Amygdala (tissue), 56 donors: Measurements from ENCODE around the gene PACSIN2.

Source experiments
- DNase-seq, 56 donors: peaks; one replicate each; lab custom pipeline; 2025; lab: John Stamatoyannopoulos, UW

Gene PACSIN2

DNA sequence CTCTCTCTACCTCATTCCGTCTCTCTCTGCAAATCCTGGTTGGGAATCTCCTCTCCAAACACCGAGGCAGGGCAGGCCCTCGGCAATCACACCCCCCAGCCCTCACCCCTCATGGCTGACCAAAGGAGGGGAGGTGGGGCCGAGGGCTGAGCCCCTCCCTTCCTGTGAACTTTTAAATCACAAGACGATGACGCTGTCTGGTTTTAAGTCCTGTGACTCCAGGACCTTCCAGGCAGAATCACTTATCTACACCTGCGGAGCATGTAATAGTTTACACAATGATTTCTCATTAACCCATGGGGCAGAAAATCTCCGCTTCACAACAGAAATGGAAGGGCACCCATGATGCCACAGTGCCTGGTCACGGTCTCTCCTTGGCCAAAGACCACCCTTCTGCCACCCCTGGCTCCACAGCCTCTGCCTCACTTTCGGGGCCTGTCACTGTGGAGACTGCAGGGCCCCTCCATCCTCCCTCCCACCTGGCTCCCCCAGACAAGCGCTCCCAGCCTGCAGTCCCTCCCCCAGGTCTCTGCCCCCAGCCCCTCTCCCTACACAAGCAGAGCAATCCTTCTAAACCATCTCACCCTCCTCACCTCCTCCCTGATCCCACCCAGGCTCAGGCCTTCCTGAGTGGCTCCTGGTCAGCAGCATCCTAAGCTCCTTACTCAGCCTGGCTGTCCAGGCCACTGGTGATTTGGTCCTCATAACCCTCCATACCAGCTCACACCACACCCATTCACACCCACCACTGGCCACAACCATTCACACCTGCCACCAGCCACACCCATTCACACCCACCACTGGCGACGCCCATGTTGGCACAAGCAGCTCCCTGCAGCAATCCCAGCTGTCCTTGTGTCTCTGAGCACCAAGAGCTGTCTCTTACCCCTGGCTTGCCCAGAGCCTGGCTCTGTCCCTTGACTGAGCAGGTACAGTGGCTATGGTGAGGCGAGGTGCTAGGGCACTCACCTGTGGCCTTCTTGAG, 127.1 kb downstream of the PACSIN2 start:
- no peak for DNase-seq

- no peak for DNase-seq
These were observed 127.8 kb downstream of the PACSIN2 start for GRCh38 chr22:42887120-42887519.

DNA sequence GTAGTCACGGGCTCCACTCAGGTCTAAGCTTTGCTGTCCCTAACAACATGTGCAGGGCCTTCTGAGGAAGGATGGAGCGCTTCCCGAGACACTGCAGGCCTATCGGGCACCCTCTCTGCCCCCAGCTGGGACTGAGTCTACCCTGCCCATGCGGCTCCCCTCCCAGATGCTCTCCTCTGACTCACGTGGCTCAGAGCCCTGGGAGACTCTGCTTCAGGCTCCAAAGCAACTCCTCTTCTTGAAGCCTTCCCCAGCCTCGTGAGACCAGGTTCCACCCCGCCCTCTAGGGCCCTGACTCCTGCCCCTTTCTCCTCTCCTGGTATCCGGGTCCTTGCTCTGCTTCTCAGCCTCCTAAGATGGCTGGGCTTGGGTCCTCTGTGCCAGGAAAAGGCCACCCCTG, 129.5 kb downstream of the PACSIN2 start:
- DNase-seq = no peak

GRCh38 chr22:42884616-42885375, 130.2 kb downstream of the PACSIN2 start:
- DNase-seq = no peak

DNA sequence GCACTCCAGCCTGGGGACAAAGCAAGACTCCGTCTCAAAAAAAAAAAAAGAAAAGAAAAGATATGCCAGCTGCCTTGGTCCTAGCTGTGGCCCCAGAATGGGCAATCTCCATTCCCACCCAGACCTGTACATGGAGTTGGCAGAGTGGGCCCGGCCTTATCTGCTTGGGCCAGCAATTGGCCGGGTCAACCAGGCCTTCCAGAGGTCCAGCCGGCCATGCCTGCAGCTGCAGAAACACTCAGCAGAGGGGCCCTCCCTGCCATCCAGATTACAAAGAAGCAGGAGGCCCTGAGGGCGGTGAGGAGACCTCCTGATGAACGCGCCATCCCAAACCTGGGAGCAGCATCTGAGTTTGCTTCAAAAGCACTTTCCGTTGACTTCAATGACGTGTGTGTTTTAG, 131.0 kb downstream of the PACSIN2 start:
- DNase-seq = no peak

GRCh38 chr22:42883121-42883520, 131.8 kb downstream of the PACSIN2 start:
- DNase-seq = no peak

GRCh38 chr22:42881982-42882656, 132.8 kb downstream of the PACSIN2 start:
- DNase-seq = no peak

- no peak for DNase-seq
These were observed 133.7 kb downstream of the PACSIN2 start for GRCh38 chr22:42881298-42881697.

GRCh38 chr22:42880815-42881214, 134.1 kb downstream of the PACSIN2 start:
- no peak for DNase-seq

DNA sequence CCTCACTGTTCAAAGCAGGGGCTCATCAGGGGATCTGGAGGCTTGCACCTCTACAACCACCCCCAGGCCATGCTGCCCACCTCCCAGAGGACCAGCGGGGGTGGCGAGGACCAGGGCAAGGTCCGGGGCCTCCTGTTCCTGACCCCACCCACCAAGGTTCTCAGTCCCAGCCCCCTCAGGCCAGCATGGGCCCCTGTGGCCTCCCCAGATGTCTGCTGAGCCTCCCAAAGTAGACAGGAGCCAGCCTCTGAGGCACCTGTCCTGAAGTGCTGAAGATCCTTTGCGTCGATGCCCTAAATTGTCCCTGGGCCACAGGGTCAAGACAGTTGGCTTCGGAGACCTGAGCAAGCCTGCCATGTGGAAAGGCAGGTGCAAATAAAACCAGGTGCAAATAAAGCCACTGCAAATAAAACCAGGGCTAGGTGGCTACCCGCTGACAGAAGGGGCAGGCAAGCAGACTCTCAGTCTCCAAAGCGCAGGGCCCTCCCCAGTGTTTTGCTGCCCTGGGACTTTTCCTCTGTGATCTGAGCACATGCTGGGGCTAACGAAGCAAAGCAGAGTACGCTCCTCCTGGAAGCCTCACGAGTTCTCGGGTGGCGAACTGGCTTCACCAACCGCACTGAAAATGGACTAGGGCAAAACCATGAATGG, 135.5 kb downstream of the PACSIN2 start:
- no peak for DNase-seq

GRCh38 chr22:42878561-42879305, 136.2 kb downstream of the PACSIN2 start:
- no peak for DNase-seq

DNA sequence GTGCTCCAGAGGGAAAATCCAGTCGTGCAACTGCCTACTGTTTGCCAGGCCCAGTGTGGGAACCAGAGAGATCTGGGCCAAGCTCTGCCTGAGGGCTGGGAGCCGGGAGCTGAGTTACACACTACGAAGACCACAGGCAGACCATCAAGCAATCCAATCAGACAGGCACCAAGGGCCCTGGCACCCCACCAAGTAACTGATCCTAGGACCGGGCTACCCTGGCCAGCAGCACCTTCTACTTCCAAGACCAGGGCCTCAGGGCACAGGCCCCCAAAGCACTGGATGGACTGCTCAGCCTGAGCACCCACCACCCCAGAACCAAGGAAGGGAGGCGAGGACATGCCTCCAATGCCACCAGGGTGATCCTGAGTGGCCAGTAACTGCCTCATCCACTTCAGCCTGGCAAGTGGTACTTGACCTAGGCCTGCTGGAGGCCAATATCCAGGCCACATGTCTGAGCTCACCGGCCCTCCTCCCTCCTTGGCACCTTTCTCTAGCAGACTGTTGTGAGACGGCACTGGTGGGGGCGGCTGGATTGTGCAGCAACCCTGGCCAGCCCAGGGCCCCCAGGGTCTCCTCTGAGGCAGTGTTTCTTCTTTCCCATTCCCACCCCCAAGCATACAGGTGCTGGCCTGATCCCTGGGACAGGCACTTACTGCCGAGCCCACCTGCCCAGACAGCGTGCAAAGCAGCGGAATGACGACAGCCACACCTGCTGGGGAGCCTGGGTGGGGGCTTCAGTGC, 137.2 kb downstream of the PACSIN2 start:
- DNase-seq = no peak

DNA sequence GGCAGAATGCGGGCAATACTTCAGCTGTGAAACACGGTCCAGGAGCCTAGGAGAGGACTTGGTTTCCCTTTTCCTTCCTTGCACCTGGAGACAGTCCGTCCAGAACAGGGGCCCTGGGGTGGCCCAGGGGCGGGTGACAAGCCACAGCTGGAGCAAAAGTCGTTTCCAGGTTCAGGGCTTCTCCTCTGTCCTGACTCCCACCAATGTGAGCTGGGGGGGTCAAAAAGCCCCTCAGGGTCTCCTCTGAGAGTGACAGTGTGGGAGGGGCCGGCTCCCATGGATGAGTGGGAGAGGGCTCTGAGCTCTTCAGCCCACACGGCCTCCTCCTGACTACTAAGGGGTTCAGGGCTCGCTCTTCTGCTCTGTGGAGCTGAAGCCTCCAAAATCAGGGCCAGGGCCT, 137.8 kb downstream of the PACSIN2 start:
- no peak for DNase-seq

- no peak for DNase-seq
These were observed 138.9 kb downstream of the PACSIN2 start for GRCh38 chr22:42876041-42876440.

- no peak for DNase-seq
These were observed 140.9 kb downstream of the PACSIN2 start for GRCh38 chr22:42874010-42874409.

DNA sequence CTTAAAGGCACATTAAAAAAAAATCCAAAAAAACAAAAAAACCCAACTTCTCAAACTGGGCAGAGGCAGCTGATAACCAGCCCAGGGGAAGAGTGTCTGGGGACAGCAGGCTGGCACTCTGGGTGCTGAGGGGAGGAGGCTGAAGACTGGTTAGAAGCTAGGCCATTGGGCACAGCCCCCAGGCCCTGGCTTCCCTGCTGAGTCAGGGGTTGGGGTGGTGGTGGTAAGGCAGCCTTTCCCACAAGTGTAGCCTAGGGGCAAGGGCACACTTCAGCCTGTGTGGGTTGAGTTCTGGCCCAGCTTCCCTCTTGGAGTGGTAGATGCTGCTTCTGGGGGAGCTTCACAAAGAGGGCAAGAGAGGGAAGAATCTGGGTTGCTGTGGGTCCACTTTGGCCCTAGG, 141.6 kb downstream of the PACSIN2 start:
- DNase-seq = no peak

DNA sequence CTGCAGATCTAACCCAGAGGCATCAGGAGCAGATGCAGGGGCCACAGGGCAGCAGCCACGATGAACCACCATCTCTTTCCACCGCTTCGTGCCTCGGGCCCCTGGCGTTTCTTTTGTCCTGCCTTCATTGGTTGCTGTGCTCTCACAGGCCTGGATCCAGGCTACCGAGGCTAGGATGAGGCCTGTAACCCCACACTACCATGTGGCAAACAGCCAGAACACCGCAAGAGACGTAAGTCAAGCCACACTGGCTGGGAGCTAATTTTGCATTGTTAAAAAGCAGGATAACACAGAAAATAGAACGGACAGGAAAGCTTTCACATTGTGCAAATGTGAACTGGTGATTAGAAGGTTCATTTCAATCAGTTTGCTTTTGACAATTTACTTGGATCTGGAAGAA, 142.1 kb downstream of the PACSIN2 start:
- no peak for DNase-seq

GRCh38 chr22:42871146-42872050, 143.6 kb downstream of the PACSIN2 start:
- no peak for DNase-seq
